Keratinocyte (primary cell): ENCODE data around the gene SLC4A9.

Experiments used
- EZH2 ChIP-seq: IDR thresholded peaks from one replicate; pipeline ENCODE4 v1.6.1; 2012; ENCODE audit warnings: inconsistent platforms, mild to moderate bottlenecking, low read length, moderate library complexity
- TF ChIP-seq, protein P1 (sequence below), 3 experiments: IDR thresholded peaks in 1 of 3; conservative IDR thresholded peaks in 1 of 3; optimal IDR thresholded peaks in 1 of 3; 2 replicates in 2 of 3; 3 replicates in 1 of 3; pipeline versions ENCODE3 to v1.5.1; 2011; ENCODE audit warnings: low read length in 3 of 3, mild to moderate bottlenecking in 3 of 3, moderate library complexity in 2 of 3, control low read depth in 1 of 3, inconsistent platforms in 1 of 3; ENCODE audit not compliant: insufficient read depth in 2 of 3; ENCODE audit errors: extremely low read depth in 1 of 3

DNA sequence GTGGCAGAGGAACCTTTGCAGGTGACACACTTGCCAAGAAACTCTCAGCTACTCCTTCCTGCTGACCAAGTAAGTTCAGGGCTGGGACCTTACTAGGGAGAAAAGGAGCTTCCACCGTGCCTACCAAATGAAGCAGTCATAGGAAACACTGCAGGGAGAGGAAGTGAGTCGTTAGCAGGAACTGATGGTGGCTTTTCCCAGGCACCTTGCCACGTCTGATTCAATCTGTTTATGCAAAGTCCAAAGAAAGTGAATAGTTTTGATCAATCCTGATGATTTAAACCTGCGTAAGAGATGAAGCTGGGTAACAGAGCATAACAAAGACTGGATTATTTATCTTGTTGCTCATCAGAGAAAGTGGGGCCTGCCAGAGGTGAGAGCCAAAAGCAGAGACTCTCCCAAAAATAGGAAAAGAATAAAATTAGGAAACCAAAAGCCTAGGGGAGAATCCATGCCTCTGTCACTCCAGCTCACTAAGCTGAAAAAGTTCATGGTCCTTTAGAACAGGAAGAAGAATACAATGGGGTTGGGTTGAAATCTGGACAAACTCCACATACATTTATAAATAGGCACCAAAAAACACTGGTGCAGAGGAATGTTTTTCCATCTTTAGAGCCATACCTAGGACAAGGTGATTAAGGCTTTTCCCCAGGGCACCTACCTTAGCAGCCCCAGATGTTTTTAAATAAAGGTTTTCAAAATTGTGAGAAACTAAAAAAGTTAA lies 47.8 kb upstream of the SLC4A9 start:
- TF ChIP-seq, protein P1, sequence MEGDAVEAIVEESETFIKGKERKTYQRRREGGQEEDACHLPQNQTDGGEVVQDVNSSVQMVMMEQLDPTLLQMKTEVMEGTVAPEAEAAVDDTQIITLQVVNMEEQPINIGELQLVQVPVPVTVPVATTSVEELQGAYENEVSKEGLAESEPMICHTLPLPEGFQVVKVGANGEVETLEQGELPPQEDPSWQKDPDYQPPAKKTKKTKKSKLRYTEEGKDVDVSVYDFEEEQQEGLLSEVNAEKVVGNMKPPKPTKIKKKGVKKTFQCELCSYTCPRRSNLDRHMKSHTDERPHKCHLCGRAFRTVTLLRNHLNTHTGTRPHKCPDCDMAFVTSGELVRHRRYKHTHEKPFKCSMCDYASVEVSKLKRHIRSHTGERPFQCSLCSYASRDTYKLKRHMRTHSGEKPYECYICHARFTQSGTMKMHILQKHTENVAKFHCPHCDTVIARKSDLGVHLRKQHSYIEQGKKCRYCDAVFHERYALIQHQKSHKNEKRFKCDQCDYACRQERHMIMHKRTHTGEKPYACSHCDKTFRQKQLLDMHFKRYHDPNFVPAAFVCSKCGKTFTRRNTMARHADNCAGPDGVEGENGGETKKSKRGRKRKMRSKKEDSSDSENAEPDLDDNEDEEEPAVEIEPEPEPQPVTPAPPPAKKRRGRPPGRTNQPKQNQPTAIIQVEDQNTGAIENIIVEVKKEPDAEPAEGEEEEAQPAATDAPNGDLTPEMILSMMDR (optimal IDR thresholded peaks at IDR 0.05 in 1 of 3, IDR thresholded peaks at IDR 0.05 in 1 of 3, conservative IDR thresholded peaks at IDR 0.05 in 1 of 3; ENCODE audit: extremely low read depth in 1 of 3, insufficient read depth in 2 of 3, low read length in 3 of 3): no peak
- no peak for TF ChIP-seq EZH2
